NCI-H1436 (cell line): Measurements from ENCODE around the gene TPD52L2.
"Not testable (repeated sequence)": the region's sequence is repeated elsewhere in the genome, so short reads cannot be mapped to it uniquely, and the experiment has no call there.

Experiments used
- DNase-seq: peaks from one replicate; lab custom pipeline; 2025; lab: John Stamatoyannopoulos, UW

TPD52L2 gene

DNA sequence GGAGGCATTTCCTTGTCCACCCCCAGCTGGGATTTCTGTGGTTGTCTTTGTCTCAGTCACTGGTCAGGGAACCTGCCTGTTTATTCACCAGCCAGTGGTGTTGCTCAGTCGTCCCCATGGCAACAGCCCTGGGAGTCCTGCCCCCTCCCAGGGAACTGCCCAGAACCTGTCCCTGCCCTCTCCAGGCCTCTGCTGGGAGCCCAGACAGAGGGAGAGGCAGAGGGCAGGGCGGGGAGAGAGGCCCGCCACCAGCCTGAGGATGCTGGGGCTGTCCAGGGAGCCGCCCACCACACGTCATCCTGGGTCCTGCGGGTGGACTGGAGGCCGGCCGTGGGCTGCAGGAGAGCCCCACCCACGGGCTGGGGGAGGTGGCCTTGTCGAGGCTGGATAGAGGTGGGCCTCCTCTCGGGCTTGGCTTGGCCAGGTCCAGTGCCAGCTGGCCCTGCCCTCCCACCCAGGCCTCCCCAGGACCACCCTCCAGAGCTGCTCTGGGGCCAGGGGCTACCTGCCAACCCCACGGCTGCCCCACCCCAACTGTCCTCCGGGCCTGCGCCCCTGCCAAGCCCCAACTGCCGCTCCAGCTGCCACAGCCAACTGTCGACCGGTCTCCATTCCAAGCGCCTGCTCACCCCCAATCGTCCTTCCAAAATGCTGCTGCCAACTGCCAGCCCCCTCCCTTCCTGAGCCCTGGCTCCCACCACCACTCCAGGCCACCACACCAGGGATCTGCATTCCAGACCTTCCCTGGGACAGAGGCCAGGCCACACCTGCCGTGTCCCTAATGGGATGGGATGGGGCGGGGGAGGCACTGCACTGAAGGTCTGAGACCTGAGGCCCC is 29.8 kb upstream of the TPD52L2 start:
- DNase-seq = no peak

DNA sequence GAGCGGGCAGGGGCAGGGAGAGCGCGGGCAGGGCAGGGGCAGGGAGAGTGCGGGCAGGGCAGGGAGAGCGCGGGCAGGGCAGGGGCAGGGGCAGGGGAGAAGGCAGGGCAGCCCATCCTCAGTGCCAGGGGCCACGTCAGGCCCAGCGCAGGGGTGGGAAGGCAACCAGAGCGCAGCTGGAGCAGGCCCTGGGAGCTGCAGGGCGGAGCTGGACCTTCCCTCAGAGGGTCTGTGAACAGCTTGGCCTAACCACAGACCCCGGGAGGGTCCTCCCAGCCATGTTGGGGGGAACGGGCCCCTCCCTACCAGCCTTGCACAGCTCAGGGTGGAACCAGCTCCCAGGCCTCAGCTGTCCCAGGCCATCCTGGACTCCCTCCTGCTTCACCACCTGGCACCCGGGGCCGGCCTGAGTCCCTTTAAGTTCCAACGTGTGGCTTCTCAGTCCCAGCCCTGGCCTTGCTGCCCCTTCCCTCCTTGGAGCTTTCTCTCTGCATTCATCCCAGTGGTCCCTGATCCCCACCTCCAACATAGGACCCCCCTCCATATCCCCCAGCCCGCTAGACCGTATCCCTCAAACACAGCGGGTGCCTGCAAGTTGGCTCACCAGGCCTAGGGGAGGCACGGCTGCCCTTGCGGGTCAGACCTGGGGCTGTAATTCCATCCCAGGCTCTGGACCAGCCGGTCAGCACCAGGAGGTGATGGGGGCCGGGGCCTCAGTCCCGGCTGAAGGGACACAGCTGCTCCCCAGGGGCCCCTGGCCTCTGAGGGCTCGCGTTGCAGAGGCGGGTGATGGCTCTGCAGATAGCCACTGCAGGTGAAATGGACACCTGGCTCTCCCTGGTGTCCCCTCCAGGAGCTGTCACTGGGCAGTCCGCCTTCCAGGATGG is 28.4 kb upstream of the TPD52L2 start:
- no peak for DNase-seq

DNA sequence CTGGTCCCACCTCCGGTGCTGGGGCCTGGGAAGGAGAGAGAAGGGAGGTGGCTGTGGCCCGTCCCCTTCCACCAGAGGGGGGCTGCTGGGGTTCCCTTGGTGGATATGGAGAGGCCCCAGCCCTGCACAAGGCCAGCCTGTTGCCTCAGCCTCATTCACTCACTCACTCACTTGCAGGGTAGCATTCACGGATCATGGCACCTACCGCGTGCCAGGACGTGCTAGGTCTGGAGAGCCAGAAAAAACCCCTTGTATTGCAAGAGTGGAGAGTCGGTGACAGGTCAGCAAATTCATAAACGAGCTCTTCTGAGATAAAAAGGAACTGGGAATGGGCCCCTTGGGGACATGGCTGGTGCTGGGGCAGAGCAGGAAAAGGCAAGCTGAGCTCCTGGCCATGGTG is 27.6 kb upstream of the TPD52L2 start:
- DNase-seq = no peak

DNA sequence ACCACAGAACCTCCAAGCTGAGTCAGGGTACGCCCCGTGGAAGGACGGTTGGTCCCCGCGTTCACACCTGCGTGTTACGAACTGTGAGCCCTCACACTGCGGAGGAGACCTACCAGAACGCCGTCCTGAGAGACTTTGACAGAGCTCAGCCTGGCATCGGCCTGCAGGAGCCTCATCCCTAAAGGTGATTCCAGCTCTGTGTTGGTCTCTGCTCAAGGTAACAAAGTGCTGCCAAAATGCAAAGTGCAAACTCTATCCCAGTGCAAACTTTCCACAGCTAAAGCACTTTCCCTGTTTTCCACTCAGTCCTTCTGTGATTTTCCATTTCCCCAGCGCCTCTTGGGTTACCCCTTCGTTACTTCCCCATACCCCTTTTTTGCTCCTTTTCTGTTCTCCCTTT is 25.4 kb upstream of the TPD52L2 start:
- DNase-seq = no peak

DNA sequence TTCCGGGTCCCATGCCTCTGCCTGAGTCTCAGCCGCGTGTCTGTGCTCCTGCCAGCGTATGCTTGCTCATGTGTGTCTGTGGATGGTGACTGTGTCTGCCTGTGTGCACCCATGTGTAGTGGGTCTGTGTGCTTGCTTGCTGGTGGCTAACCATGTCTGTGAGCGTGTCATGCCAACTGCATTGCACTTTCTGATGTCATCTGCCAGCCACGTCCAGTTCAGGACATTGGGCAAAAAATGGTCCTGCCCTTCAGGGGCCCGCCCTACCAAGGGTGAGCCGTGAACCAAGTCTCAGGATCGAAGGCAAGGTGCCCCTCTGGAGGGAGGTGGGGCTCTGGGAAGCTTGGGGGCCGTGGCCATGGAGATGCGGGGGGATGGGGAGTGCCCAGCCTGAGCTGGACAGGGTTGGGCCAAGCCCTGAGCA is 24.7 kb upstream of the TPD52L2 start:
- DNase-seq = no peak

DNA sequence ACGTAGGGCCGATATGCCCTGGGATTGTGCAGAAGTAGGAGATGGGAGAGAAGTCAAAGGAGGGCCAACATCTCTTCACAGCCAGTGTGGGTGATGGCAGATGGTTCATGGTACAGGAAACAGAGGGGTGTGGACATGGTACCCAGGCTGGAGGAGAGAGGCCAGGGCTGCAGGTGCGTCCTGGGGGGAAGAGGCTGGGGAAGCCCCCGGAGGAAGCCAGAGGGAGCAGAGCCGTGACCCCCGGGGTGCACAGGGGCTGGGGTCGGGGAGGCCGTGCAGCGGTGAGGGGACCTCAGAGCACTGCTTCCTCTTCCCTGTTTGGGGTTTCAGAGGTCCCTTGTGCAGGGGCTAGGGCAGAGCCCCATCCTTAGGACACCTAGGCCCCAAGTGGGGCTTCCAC is 22.8 kb upstream of the TPD52L2 start:
- no peak for DNase-seq

DNA sequence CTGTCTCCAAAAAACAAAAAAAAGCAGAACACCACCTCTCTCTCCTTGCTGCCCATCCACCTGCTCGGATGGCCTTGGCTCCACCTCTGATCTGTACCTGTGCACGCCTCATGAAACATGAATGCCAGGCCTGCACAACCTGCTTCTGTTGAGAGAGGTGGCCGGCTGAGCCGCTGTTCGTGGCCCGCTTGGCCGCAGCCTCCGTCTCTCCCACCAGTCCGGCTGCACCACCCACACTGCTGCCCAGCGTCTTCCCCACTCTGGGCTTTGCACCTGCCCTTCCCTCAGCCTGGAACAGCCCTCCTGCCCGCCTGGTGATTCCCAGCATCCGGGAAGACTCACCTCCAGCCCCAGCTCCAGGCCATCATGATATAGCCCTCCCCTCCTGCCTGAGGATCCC is 21.8 kb upstream of the TPD52L2 start:
- no peak for DNase-seq

DNA sequence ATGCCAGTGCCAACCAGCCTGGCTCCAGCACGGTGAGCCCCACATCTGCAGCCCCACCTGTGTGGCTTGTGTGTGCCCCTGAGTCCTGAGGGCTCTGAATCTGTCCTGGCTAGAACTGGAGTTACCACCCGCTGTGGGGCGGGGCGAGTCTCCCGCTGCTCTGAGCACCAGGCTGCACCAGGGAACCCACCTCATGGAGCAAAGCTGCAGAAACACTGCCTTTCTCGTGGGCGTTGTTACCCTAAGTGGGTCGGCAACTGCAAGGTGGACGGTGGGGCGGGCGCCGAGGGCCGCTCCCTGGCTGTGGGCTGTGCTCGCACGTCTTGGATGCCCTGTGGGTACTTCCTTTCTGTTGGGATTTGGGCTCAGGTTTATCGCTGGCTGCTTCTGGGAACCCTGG is 21.3 kb upstream of the TPD52L2 start:
- no peak for DNase-seq

DNA sequence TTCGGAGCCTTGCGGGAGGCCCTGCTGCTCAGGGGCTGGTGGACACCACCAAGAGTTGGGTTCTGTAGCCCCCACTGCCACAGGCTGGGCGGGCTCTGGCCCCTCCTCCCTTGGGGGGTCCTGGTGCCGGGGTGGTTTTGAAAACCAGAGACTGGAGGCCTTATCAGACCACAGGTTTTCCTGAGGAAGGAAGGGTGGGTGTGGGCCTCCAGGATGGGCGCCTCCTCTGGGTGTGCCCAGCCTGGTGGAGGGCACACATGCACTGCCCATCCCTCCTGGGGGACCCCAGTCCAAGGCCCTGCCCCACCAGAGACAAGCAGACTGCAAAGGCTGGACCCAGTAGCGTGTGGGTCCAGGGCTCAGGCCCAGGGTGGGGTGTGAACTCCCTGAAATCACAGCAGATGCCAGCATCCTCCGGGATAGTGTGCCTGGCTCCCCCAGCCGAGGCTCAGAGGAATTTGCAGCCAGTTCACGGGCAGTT is 20.5 kb upstream of the TPD52L2 start:
- DNase-seq = no peak

DNA sequence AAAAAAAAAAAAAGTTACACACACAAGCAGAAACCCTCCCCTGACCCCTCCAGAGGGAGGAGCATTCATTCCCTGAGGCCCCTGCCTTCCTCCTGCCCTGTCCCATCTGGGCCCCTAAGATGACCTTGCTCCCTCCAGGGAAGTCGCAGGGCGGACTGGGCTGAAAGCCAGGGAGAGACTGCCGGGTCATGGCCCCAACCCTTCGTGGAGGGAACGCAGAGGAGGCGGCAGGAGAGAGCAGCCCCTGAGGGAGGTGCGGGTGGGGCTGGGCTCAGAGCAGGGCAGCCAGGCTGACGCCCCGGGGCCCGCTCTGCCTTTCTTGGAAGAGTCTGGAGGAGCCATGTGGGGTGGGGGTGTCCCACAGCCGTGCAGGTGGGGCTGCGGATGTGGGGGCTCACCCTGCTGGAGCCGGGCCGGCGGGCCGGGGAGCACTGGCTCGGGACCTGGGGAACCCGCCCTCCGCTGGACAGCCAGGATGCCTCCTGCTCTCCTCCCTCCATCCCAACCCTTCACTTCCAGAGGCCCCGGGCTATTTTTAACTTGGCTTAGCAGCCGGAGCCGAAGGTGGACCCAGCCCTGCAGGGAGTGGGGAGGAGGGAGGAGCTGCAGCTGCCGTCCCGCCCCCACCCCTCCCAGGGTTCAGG is 18.8 kb upstream of the TPD52L2 start:
- DNase-seq = no peak

DNA sequence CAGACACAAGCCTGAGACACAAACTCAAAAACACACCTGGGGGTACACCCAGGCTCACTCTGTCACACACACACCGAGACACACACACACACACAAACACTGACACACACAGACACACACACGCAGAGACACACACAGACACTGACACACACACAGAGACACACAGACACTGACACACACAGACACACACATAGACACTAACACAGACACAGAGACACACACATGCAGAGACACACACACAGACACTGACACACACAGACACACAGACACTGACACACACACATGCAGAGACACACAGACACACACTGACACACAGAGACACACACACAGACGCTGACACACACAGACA is 18.2 kb upstream of the TPD52L2 start:
- no peak for DNase-seq

DNA sequence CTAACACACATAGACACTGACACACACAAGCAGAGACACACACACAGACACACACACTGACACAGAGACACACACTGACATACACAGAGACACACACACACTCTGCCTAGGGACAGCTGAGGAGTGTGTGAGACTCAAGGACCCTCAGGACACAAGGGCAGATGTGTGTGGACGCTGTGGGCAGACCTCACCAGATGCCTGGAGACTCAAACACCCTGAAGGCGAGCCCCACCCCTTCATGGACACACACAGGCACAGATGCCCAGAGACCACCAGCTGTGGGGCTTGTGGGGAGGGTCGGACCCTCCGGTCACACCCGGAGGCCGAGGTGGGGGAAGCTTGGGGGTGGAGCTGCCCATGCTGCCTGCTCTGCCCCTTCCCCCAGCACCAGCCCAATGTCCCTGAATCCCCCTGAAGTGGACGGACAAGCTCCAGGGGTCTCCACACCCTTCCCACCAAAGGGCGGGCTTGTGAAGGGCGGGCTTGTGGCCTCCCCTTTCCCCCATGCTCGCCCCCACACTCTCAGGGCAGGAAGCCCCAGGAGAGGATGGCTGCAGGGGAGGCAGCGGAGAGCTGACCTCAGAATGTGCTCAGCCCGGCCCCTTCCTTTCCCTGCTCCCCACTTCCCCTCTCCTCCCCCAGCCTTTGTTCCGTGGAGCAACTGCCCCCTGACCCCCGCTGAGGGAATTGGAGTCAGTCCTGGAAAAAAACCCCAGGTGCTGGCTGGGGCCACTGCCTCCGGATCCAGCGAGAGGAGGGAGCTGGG is 17.6 kb upstream of the TPD52L2 start:
- DNase-seq = no peak

DNA sequence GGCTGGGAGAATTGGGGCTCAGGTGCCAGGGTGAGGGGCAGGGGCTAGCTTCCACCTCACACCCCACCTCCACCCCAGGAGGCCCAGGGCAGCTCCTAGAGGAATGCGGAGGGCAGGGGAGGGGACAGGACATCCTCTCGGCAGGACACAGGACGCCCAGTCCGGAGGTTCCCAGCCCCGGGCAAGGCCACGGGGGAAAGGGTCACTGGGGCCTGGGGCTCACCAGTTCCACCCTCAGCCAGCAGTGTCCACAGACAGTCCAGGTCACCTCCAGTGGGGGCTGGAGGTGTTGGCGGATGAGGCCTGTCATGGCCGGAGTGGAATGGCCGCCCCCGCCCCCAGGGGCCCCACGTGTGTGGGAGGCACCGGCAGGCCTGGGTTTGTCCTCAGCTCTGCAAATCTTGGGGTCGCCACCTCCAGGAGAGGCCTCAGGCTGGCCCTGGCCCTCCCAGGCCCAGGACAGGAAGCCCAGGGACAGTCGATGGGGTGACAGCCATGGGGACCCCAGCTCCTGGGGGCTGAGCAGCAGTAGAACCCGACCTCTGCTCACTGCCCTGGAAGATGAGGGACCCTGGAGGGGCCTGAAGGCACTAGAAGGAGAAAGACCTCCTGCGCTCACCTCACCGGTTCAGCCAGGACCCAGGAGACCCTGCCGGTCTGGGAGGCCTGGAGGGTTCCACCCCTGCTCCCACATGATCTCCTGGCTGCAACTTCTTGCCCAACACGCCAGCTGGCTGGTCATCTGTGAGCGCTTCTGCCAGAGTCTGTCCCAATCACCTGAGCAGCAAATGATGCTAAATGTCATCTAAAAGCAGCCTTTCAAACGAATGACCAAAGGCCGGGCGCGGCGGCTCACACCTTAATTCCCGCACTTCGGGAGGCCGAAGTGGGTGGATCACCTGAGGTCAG is 16.8 kb upstream of the TPD52L2 start:
- DNase-seq = no peak

DNA sequence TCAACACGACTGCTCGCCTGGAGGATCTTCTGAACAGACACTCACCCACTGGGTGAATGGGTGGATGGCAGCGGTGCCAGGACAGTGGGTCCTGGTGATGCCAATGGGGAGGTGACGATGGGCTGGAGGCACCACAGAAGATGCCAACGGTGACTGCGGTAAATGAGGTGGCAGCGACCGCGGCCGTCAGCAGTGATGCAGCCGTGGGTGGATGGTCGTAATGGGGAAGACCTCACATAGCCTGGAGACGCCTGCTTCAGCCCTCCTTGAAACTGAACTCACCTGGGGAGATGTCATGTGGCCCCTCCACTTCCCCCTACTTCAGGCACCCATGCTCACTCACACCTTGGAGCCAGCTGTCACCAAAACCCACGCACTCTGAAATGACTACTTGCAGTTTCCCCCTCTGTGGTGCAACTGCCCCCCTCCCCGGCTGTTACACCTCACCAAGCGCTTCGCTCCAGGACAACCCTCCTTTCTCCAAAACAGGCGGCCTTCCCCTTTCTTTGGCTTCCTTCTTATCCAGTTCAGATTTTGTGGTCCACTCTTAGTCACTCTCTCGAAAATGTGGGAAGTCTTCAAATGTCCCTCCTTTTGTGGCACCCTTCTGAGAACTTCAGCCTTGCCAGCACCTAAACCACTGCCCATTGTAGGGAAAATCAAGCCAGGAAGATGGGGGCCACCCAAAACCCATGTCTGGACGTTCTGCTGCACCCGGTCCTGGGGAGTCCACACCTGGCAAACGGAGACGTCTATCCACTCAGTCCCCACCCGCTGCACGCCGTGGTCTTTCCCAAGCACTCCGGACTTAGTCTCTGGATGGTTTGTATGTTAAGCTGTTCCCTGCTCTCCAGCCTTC is 14.2 kb upstream of the TPD52L2 start:
- DNase-seq = no peak

DNA sequence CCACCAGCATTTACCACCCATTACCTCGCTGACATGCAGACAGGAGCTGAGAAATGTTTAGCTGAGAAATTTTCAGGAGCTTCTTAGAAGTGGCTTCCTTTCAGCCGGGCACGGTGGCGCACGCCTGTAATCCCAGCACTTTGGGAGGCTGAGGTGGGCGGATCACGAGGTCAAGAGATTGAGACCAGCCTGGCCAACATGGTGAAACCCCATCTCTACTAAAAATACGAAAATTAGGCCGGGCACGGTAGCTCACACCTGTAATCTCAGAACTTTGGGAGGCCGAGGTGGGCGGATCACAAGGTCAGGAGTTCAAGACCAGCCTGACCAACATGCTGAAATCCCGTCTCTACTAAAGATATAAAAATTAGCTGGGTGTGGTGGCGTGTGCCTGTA is 13.5 kb upstream of the TPD52L2 start:
- not testable (repeated sequence) for DNase-seq

DNA sequence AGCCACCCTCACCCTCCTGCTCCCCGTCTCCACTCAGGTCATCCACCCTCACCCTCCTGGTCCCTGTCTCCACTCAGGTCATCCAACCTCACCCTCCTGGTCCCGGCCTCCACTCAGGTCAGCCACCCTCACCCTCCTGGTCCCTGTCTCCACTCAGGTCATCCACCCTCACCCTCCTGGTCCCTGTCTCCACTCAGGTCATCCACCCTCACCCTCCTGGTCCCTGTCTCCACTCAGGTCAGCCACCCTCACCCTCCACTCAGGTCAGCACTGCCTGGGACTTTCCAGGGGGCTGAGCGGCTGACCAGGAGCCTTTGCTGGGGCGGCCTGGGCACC is 11.4 kb upstream of the TPD52L2 start:
- DNase-seq = not testable (repeated sequence)

DNA sequence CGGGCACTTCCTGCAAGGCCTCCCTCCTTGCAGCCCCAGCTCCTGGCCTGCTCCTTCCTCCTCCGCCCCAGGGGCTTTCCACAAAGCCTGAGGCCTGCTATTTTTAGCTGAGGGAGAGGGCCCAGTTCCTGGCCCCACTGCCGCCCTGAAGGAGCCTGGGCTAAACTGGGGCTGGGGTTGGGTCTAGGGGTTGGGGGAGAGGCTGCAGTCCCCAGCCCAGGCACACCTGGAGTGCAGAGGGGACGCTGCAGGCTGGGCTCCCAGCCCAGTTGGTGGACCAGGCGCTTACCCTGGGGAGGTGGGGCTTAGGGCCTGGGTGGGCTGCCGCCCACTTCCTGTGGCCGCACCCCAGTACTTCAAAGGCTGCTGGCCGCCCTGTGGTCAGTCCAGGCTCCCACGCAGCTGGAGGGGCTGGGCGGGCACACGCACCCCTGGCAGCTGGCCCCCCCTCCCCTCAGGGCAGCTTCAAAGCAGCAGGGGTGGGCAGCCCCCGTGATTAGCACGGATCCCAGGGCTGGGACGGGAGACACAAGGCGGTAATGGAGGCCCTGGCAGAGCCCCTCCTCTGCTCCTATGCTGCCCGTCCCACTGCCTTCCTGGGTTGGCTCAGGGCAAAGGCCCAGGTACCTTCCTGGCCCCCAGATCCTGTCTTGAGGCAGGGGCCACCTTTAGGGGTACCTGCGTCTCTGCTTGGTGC is 10.9 kb upstream of the TPD52L2 start:
- no peak for DNase-seq

DNA sequence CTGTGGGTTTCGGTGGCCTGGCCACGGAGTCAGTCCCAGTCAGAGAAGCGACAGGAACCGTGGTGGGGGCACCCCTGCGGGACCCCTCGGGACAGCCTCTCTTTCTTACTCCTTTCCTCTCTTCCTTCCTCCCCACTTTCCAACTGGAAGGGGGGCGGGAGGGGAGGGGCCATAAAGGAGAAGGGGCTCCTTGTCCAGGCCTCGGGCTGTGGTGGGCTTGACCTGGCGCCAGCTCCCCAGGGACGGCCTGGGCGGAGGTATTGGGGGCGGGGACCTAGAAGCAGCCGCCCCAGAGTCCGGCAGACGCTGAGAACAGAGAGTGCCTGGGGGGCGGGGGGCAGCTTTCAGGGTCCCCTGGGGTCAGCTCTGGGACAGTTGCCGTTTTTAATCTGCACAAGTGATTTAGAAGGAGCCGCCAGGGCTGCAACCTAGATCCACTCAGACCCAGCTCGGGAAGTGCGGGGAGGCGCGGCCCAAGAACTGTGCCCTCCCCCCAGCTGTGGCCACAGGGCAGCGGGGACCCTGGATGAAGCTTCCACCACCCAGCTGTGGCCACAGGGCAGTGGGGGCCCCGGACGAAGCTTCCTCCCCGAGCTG is 10.2 kb upstream of the TPD52L2 start:
- DNase-seq = no peak
